HepG2 (cell line): ENCODE data around the gene TNNI2. TPM values are rescaled to one million over a fixed set of nuclear protein-coding genes. Genes with fewer than 3 reads are reported as not detected.

Experiments used
- AKAP8 ChIP-seq: sonication (generic); formaldehyde crosslinking; IDR thresholded peaks from 2 replicates; pipeline ENCODE4 v1.5.1; 2020; ENCODE audit warnings: mild to moderate bottlenecking, missing genetic modification reagents
- CREB3 ChIP-seq: sonication (generic); formaldehyde crosslinking; IDR thresholded peaks from 2 replicates; pipeline ENCODE4 v1.5.0; 2020; ENCODE audit warnings: missing genetic modification reagents
- CSRNP1 ChIP-seq: sonication (generic); formaldehyde crosslinking; IDR thresholded peaks from 2 replicates; pipeline ENCODE4 v1.8.1; 2023; ENCODE audit warnings: mild to moderate bottlenecking, missing genetic modification reagents
- DR1 ChIP-seq: sonication (generic); formaldehyde crosslinking; IDR thresholded peaks from 2 replicates; pipeline ENCODE4 v1.8.0; 2021; ENCODE audit warnings: mild to moderate bottlenecking, missing genetic modification reagents, inconsistent platforms
- GABPB1 ChIP-seq: IDR thresholded peaks from 2 replicates; pipeline ENCODE4 v1.6.1; 2016; ENCODE audit warnings: mild to moderate bottlenecking, missing genetic modification reagents, moderate library complexity, missing compliant biosample characterization
- GMEB1 ChIP-seq: sonication (generic); formaldehyde crosslinking; IDR thresholded peaks from 2 replicates; pipeline ENCODE4 v1.5.1; 2020; ENCODE audit warnings: missing genetic modification reagents, mild to moderate bottlenecking, borderline replicate concordance
- MAFF ChIP-seq: IDR thresholded peaks from 2 replicates; pipeline ENCODE4 v1.6.1; 2011; ENCODE audit warnings: low read depth, low read length, improper control_type of control experiment
- MXD1 ChIP-seq: sonication (generic); formaldehyde crosslinking; IDR thresholded peaks from 2 replicates; pipeline ENCODE4 v1.4.0; 2020; ENCODE audit warnings: mild to moderate bottlenecking, missing genetic modification reagents
- NPAS2 ChIP-seq: sonication (generic); formaldehyde crosslinking; IDR thresholded peaks from 2 replicates; pipeline ENCODE4 v1.8.0; 2022; ENCODE audit warnings: mild to moderate bottlenecking, missing genetic modification reagents, borderline replicate concordance
- POGK ChIP-seq: sonication (generic); formaldehyde crosslinking; conservative IDR thresholded peaks from 2 replicates; pipeline ENCODE4 v1.8.0; 2022; ENCODE audit warnings: mild to moderate bottlenecking, moderate library complexity, missing genetic modification reagents
- STAT6 ChIP-seq: sonication (generic); formaldehyde crosslinking; IDR thresholded peaks from 2 replicates; pipeline ENCODE4 v1.4.0; 2020; ENCODE audit warnings: missing genetic modification reagents, mild to moderate bottlenecking, borderline replicate concordance
- ZBTB25 ChIP-seq: IDR thresholded peaks from 2 replicates; pipeline ENCODE4 v1.6.1; 2018; ENCODE audit warnings: missing genetic modification reagents
- ZNF746 ChIP-seq: sonication (generic); formaldehyde crosslinking; IDR thresholded peaks from 2 replicates; pipeline ENCODE4 v1.8.0; 2022; ENCODE audit warnings: mild to moderate bottlenecking, missing genetic modification reagents
- ZNF749 ChIP-seq: sonication (generic); formaldehyde crosslinking; IDR thresholded peaks from 2 replicates; pipeline ENCODE4 v1.8.0; 2022; ENCODE audit warnings: mild to moderate bottlenecking, missing genetic modification reagents, moderate library complexity, borderline replicate concordance
- ZNF788 ChIP-seq: sonication (generic); formaldehyde crosslinking; IDR thresholded peaks from 2 replicates; pipeline ENCODE4 v1.5.0; 2020; ENCODE audit warnings: mild to moderate bottlenecking, missing genetic modification reagents, borderline replicate concordance
- ZSCAN9 ChIP-seq: IDR thresholded peaks from 2 replicates; pipeline ENCODE4 v1.6.1; 2016; ENCODE audit warnings: borderline replicate concordance
- polyA plus RNA-seq, 8 experiments: library from polyadenylated mRNA; depleted of rRNA in 3 of 8; stranded (reverse) in 7 of 8; unstranded in 1 of 8; fragments of >200 nt; fragmentation: Illumina TruSeq in 4 of 8; extraction: Trizol in 4 of 8; gene quantifications; 2 replicates each; pipeline versions ENCODE4 v1.2.1 to v1.2.3, GENCODE V29; 2011 to 2016; ENCODE audit warnings: low read depth in 4 of 8, missing spikeins in 1 of 8, mixed read lengths in 1 of 8; ENCODE audit not compliant: insufficient read depth in 1 of 8
- total RNA-seq, 5 experiments: library from RNA; depleted of rRNA; stranded (reverse); fragments of >200 nt; fragmentation: Illumina TruSeq; extraction: Trizol; gene quantifications; 2 replicates each; pipeline ENCODE4 v1.2.3, GENCODE V29; 2016; ENCODE audit warnings: low read depth in 1 of 5

Gene TNNI2
- total and polyA plus RNA-seq, 2 of the 13 experiments (the other 11 are each of a cell fraction or from before 2014, with no cell fraction given): 7.2 to 12.0 TPM

GRCh38 chr11:1830322-1831223, 8.2 kb upstream of the TNNI2 start (continued):
- TF ChIP-seq STAT6 (no peak), ZSCAN9 (CRISPR knock-in tag) (peak; percentile 50; the same call in 1 of the 2 replicates), ZNF788 (CRISPR knock-in tag) (peak; percentile 46; the same call in 1 of the 2 replicates), GMEB1 (CRISPR knock-in tag) (peak; percentile 73), GABPB1 (CRISPR knock-in tag) (peak; percentile 52; the same call in 1 of the 2 replicates), DR1 (CRISPR knock-in tag) (peak; percentile 84; the same call in 1 of the 2 replicates), ZNF749 (CRISPR knock-in tag) (0 out of 2 replicates have a peak, but pooled peaks have one; percentile 39), MAFF (no peak), AKAP8 (no peak; the same call in 1 of the 2 replicates), ZBTB25 (CRISPR knock-in tag) (no peak), NPAS2 (CRISPR knock-in tag) (no peak), ZNF746 (CRISPR knock-in tag) (peak; percentile 80; the same call in 1 of the 2 replicates), CSRNP1 (CRISPR knock-in tag) (0 out of 2 replicates have a peak, but pooled peaks have one; percentile 22), POGK (CRISPR knock-in tag) (peak; percentile 79), CREB3 (CRISPR knock-in tag) (no peak), MXD1 (CRISPR knock-in tag) (peak; percentile 63; the same call in 1 of the 2 replicates)
